ENCODE data around the gene RPS27. TPM values are rescaled to one million over a fixed set of nuclear protein-coding genes. Genes with fewer than 3 reads are reported as not detected.

The RPS27 gene
- total and polyA plus RNA-seq, 2 of the 13 experiments (the other 11 are each of a cell fraction or from before 2014, with no cell fraction given) = 3,737 to 9,964 TPM

GRCh38 chr1:153977250-153978240, 13.0 kb upstream of the RPS27 start, which contains the start of gene JTB (continued):
- TF ChIP-seq ZHX1 (CRISPR knock-in tag; IDR thresholded peaks at IDR 0.05; ENCODE audit: low read depth) = no peak; the same call in 1 of the 2 replicates
- TF ChIP-seq, protein P1, sequence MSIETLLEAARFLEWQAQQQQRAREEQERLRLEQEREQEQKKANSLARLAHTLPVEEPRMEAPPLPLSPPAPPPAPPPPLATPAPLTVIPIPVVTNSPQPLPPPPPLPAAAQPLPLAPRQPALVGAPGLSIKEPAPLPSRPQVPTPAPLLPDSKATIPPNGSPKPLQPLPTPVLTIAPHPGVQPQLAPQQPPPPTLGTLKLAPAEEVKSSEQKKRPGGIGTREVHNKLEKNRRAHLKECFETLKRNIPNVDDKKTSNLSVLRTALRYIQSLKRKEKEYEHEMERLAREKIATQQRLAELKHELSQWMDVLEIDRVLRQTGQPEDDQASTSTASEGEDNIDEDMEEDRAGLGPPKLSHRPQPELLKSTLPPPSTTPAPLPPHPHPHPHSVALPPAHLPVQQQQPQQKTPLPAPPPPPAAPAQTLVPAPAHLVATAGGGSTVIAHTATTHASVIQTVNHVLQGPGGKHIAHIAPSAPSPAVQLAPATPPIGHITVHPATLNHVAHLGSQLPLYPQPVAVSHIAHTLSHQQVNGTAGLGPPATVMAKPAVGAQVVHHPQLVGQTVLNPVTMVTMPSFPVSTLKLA (IDR thresholded peaks at IDR 0.05) = peak; percentile 4; the same call in 1 of the 2 replicates
- TF ChIP-seq DPF2 (CRISPR knock-in tag; IDR thresholded peaks at IDR 0.05; ENCODE audit: borderline replicate concordance, low read depth) = no peak
- TF ChIP-seq ZKSCAN1 (IDR thresholded peaks at IDR 0.05; ENCODE audit: low read length) = no peak
- no peak for TF ChIP-seq ZNF20 (CRISPR knock-in tag; IDR thresholded peaks at IDR 0.05)
- peak; percentile 19; the same call in 1 of the 2 replicates for TF ChIP-seq ZC3H13 (CRISPR knock-in tag; IDR thresholded peaks at IDR 0.05)
- TF ChIP-seq MEIS2 (CRISPR knock-in tag; IDR thresholded peaks at IDR 0.05) = peak; percentile 1; the same call in 1 of the 2 replicates
- peak; percentile 86; the same call in 1 of the 2 replicates for TF ChIP-seq GLI4 (CRISPR knock-in tag; IDR thresholded peaks at IDR 0.05; ENCODE audit: borderline replicate concordance)
- TF ChIP-seq ZFP36L2 (CRISPR knock-in tag; IDR thresholded peaks at IDR 0.05) = no peak
- TF ChIP-seq U2AF2 (IDR thresholded peaks at IDR 0.05; ENCODE audit: low read depth, low read length) = no peak
- TF ChIP-seq ZNF775 (CRISPR knock-in tag; IDR thresholded peaks at IDR 0.05; ENCODE audit: borderline replicate concordance) = no peak
- no peak for TF ChIP-seq MAF1 (CRISPR knock-in tag; IDR thresholded peaks at IDR 0.05; ENCODE audit: borderline replicate concordance)
- peak; percentile 99 for TF ChIP-seq ZNF205 (CRISPR knock-in tag; IDR thresholded peaks at IDR 0.05)
- TF ChIP-seq CBX1 (IDR thresholded peaks at IDR 0.05; ENCODE audit: low read depth) = no peak
- peak; percentile 53; the same call in 1 of the 2 replicates for TF ChIP-seq ZNF225 (CRISPR knock-in tag; IDR thresholded peaks at IDR 0.05)
- no peak for TF ChIP-seq SOX5 (CRISPR knock-in tag; IDR thresholded peaks at IDR 0.05; ENCODE audit: borderline replicate concordance)
- peak; percentile 26; the same call in 1 of the 2 replicates for TF ChIP-seq PRDM4 (CRISPR knock-in tag; IDR thresholded peaks at IDR 0.05; ENCODE audit: borderline replicate concordance)
- peak; percentile 64; the same call in 1 of the 2 replicates for TF ChIP-seq ZNF577 (CRISPR knock-in tag; IDR thresholded peaks at IDR 0.05; ENCODE audit: borderline replicate concordance, low read depth)
- TF ChIP-seq RXRB (CRISPR knock-in tag; IDR thresholded peaks at IDR 0.05; ENCODE audit: borderline replicate concordance) = peak; percentile 20; the same call in 1 of the 2 replicates
- peak; percentile 80 for TF ChIP-seq KDM5B (CRISPR knock-in tag; IDR thresholded peaks at IDR 0.05; ENCODE audit: borderline replicate concordance)
- no peak for TF ChIP-seq JARID2 (CRISPR knock-in tag; IDR thresholded peaks at IDR 0.05; ENCODE audit: insufficient replicate concordance)
- TF ChIP-seq ZBTB8A (CRISPR knock-in tag; IDR thresholded peaks at IDR 0.05; ENCODE audit: borderline replicate concordance, low read depth) = no peak
